ENCODE measurements around the gene CD33. TPM values are rescaled to one million over a fixed set of nuclear protein-coding genes. Genes with fewer than 3 reads are reported as not detected.

The CD33 gene
- total RNA-seq, 1 experiment from 2014 or later, result not detected

- no peaks in the 10 kb centered on the region for H4K20me1 ChIP-seq (ENCODE audit: insufficient read depth)
- BruUV-seq (replicated peaks), result no TSS peak
- H2AFZ ChIP-seq, result no peak overlapping the region
- no peak overlapping the region for H3K4me3 ChIP-seq
- H3K9me2 ChIP-seq (ENCODE audit: insufficient read depth), result no peaks in the 10 kb centered on the region
- no peak for DNase-seq
- ChIA-PET CTCF (no interaction called here), POLR2A (ENCODE audit: unreplicated experiment) (no interaction called here)
- no peaks in the 10 kb centered on the region for H3K4me1 ChIP-seq (replicated peaks; ENCODE audit: insufficient read depth)
- H3K27me3 ChIP-seq (ENCODE audit: insufficient read depth, low read depth), result peaks cover 95% of the 10 kb centered on the region
- no peaks in the 10 kb centered on the region for H3K36me3 ChIP-seq (ENCODE audit: low read depth)
- TF ChIP-seq CTCF (conservative IDR thresholded peaks at IDR 0.05), result no peak
- no peak for TF ChIP-seq EZH2 (IDR thresholded peaks at IDR 0.05; ENCODE audit: low read depth)
- no peaks in the 10 kb centered on the region for H3F3A ChIP-seq (ENCODE audit: insufficient read depth, low read depth)
- H3K4me2 ChIP-seq, result no peak overlapping the region
- intact Hi-C loops (cut with micrococcal nuclease; ENCODE audit: unreplicated experiment), result no loop called here
- no peaks in the 10 kb centered on the region for H3K79me2 ChIP-seq (ENCODE audit: low read depth)
- H3K9me3 ChIP-seq (ENCODE audit: insufficient read depth, low read depth), result no peaks in the 10 kb centered on the region
- no peak overlapping the region for H3K27ac ChIP-seq
Measured at GRCh38 chr19:51198641-51199040, 26.2 kb upstream of the CD33 start.

GRCh38 chr19:51200071-51200666 lies 24.7 kb upstream of the CD33 start:
- H3K27ac ChIP-seq, result no peak overlapping the region
- H3K9me2 ChIP-seq (ENCODE audit: insufficient read depth), result no peaks in the 10 kb centered on the region
- H2AFZ ChIP-seq, result no peak overlapping the region
- H3K4me2 ChIP-seq, result no peak overlapping the region
- no peaks in the 10 kb centered on the region for H3K79me2 ChIP-seq (ENCODE audit: low read depth)
- peaks cover 95% of the 10 kb centered on the region for H3K27me3 ChIP-seq (ENCODE audit: insufficient read depth, low read depth)
- no peaks in the 10 kb centered on the region for H3K9me3 ChIP-seq (ENCODE audit: insufficient read depth, low read depth)
- no peaks in the 10 kb centered on the region for H4K20me1 ChIP-seq (ENCODE audit: insufficient read depth)
- H3F3A ChIP-seq (ENCODE audit: insufficient read depth, low read depth), result no peaks in the 10 kb centered on the region
- TF ChIP-seq CTCF (conservative IDR thresholded peaks at IDR 0.05) (no peak), EZH2 (IDR thresholded peaks at IDR 0.05; ENCODE audit: low read depth) (no peak)
- no TSS peak for BruUV-seq (replicated peaks)
- ChIA-PET CTCF (no interaction called here), POLR2A (ENCODE audit: unreplicated experiment) (no interaction called here)
- DNase-seq, result no peak
- H3K4me1 ChIP-seq (replicated peaks; ENCODE audit: insufficient read depth), result no peaks in the 10 kb centered on the region
- intact Hi-C loops (cut with micrococcal nuclease; ENCODE audit: unreplicated experiment), result no loop called here
- no peaks in the 10 kb centered on the region for H3K36me3 ChIP-seq (ENCODE audit: low read depth)
- H3K4me3 ChIP-seq, result no peak overlapping the region

- Histone ChIP-seq H3K4me1 (replicated peaks; ENCODE audit: insufficient read depth) (no peaks in the 10 kb centered on the region), H3K27me3 (ENCODE audit: insufficient read depth, low read depth) (peaks cover 95% of the 10 kb centered on the region), H3K27ac (no peak overlapping the region), H2AFZ (no peak overlapping the region), H3K9me2 (ENCODE audit: insufficient read depth) (no peaks in the 10 kb centered on the region), H3K4me2 (no peak overlapping the region), H3K36me3 (ENCODE audit: low read depth) (no peaks in the 10 kb centered on the region), H3K4me3 (no peak overlapping the region), H4K20me1 (ENCODE audit: insufficient read depth) (no peaks in the 10 kb centered on the region), H3F3A (ENCODE audit: insufficient read depth, low read depth) (no peaks in the 10 kb centered on the region), H3K9me3 (ENCODE audit: insufficient read depth, low read depth) (no peaks in the 10 kb centered on the region), H3K79me2 (ENCODE audit: low read depth) (no peaks in the 10 kb centered on the region)
- DNase-seq, result no peak
- ChIA-PET CTCF (no interaction called here), POLR2A (ENCODE audit: unreplicated experiment) (no interaction called here)
- intact Hi-C loops (cut with micrococcal nuclease; ENCODE audit: unreplicated experiment), result no loop called here
- TF ChIP-seq CTCF (conservative IDR thresholded peaks at IDR 0.05) (no peak), EZH2 (IDR thresholded peaks at IDR 0.05; ENCODE audit: low read depth) (no peak)
- no TSS peak for BruUV-seq (replicated peaks)
Measured at GRCh38 chr19:51201712-51202111, 23.2 kb upstream of the CD33 start.

Measured in PC-9 (cell line).